GM19455 (cell line): ENCODE results near the gene COMMD3.

Source experiments
- ATAC-seq: cut with Tn5 transposase; IDR thresholded peaks from one replicate; pipeline ENCODE4 v1.9.1; 2021; ENCODE audit not compliant: unreplicated experiment

Gene COMMD3

GRCh38 chr10:22319547-22319979 lies 3.4 kb downstream of the COMMD3 start:
- ATAC-seq: no peak

- ATAC-seq: no peak
Measured at GRCh38 chr10:22319980-22320558, 3.9 kb downstream of the COMMD3 start.

GRCh38 chr10:22320591-22321155 lies 4.5 kb downstream of the COMMD3 start, which contains the start of gene BMI1:
TSS of gene BMI1 (plus strand) at chr10:22321099. CDS start at chr10:22326450, 5,351 bp downstream.
- ATAC-seq: no peak

GRCh38 chr10:22321156-22321923 lies 5.2 kb downstream of the COMMD3 start:
- ATAC-seq: no peak

- ATAC-seq: no peak
Measured at GRCh38 chr10:22321924-22322640, 5.9 kb downstream of the COMMD3 start.

GRCh38 chr10:22322641-22323160 lies 6.5 kb downstream of the COMMD3 start:
- ATAC-seq: no peak

- ATAC-seq: no peak
Measured at GRCh38 chr10:22323538-22324305, 7.5 kb downstream of the COMMD3 start.

GRCh38 chr10:22324413-22324812 lies 8.2 kb downstream of the COMMD3 start:
- no peak for ATAC-seq

GRCh38 chr10:22324893-22325271 lies 8.7 kb downstream of the COMMD3 start:
- no peak for ATAC-seq

GRCh38 chr10:22325272-22326144 lies 9.3 kb downstream of the COMMD3 start:
- peak; percentile 49 for ATAC-seq

GRCh38 chr10:22326145-22326702 lies 10.0 kb downstream of the COMMD3 start:
- no peak for ATAC-seq

GRCh38 chr10:22329150-22329549 lies 13.0 kb downstream of the COMMD3 start:
- ATAC-seq: no peak

GRCh38 chr10:22332116-22332692 lies 16.0 kb downstream of the COMMD3 start:
- no peak for ATAC-seq

GRCh38 chr10:22333167-22333974 lies 17.2 kb downstream of the COMMD3 start:
- no peak for ATAC-seq

GRCh38 chr10:22333975-22334282 lies 17.7 kb downstream of the COMMD3 start:
- no peak for ATAC-seq

GRCh38 chr10:22334414-22335172 lies 18.4 kb downstream of the COMMD3 start:
- no peak for ATAC-seq

- ATAC-seq: peak; percentile 46
Measured at GRCh38 chr10:22335173-22335933, 19.2 kb downstream of the COMMD3 start.
